ENCODE data around the gene PLB1.

Gene PLB1

DNA sequence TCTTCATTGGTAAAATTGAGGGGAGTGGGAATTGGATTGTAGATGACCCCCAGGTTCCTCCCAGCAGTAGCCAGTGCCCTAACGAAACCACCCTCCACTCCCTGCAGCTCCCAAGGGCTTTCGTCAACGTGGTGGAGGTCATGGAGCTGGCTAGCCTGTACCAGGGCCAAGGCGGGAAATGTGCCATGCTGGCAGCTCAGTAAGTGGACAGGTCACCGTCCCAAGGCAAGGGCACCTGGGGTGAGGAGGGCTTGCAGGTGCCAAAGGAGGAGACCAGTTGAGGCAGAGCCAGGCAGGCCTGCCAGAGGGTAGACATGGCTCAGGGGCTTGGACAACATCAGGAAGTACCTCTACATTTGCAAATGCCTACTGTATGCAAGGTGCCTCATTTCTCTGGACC is 133.1 kb downstream of the PLB1 start:
- DNase-seq (ENCODE audit: low read depth): no peak

DNA sequence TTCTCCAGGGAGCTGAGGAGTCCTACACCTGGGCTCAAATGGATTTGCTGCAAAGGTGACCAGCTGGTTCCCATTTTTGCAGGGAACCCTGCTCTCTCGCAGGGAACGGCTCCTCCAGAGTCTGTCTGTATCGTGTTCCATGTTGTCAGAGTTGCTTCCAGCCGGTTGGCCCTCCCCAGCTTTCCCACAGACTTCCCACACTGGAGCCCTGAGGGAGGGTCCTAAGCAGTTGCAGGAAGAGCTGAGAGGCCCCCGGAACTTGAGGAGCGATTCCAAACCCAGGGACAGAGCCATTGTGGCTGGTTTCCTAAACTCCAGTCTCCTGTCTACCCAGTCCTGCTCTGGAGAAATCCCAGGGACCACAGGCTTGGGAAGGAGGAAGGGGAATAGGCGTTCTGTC is 134.1 kb downstream of the PLB1 start:
- no peak for DNase-seq (ENCODE audit: low read depth)

DNA sequence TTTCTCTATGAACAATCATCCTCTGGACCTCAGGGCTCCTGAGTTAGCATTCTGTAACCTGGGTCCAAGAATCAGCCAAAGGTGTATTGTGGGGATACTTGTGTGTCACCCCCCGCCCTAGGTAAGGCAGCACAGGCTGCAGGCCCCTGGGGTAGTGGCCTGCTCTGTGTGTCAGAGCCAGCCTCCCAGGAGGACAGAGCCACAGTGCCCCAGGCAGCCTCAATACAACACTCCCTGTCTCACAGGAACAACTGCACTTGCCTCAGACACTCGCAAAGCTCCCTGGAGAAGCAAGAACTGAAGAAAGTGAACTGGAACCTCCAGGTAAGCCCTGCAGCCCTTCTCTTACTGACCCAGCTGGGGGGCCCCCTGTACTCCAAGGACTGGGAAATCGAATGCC is 134.5 kb downstream of the PLB1 start:
- DNase-seq (ENCODE audit: low read depth): no peak

DNA sequence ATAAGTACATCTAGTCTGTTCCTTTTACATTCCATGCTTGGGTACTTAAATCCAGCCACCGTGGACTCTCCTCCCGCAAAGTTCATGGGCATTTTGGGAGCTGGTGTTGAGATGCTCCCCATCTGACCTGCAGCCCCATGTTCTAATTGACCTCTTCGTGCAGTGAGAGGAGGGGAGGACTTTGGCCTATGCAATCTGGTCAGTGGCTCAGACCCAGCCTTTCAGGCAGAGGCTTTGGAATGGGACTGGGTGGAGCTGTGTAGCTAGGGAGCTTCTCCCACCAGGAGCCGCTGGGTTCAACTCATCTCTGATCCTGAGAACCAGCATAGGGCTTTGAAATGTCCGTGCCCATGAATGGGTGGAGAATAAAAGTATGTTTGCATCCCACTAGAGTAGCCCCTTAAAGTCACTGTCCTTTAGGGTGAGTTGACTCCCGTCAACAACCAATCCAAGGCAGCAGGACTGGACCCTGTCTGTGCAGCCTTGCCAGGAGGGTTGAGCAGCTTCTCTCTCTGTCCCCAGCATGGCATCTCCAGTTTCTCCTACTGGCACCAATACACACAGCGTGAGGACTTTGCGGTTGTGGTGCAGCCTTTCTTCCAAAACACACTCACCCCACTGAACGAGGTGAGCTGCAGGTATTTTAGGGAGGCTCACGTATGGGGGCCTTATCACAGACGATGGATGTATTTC is 135.8 kb downstream of the PLB1 start:
- no peak for DNase-seq (ENCODE audit: low read depth)

DNA sequence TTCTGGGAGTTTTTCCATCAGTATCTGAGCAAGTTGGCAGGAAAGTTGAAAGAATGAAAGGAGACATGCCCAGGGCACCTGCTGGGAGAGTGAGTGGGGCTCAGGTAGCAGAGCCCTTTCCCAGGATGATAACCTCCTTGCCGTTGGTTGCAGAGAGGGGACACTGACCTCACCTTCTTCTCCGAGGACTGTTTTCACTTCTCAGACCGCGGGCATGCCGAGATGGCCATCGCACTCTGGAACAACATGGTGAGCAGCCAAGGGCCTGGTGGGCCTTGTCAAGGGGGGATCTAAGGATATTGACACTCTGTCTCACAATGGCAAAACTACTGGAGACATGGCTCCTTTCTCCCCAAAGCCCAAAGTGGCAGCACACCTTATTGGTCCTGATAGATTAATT is 136.9 kb downstream of the PLB1 start:
- no peak for DNase-seq (ENCODE audit: low read depth)

DNA sequence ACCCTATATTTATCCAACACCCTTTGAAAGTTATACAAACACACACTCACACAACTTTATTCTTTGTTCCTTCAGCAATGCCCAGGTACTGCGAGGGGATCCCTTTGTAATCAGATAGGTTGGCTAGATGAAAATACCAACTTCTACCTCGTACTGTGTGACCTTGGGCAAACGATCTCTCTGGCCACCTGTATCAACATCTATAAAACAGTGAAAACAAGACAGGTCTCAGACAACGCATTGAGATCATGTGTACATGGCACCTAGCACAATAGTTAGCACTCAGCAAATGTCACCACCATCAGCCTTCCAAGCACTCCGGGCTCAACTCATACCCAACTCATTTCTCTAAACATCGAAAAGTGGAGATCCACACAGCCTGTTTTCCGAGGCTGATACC is 137.3 kb downstream of the PLB1 start:
- no peak for DNase-seq (ENCODE audit: low read depth)

DNA sequence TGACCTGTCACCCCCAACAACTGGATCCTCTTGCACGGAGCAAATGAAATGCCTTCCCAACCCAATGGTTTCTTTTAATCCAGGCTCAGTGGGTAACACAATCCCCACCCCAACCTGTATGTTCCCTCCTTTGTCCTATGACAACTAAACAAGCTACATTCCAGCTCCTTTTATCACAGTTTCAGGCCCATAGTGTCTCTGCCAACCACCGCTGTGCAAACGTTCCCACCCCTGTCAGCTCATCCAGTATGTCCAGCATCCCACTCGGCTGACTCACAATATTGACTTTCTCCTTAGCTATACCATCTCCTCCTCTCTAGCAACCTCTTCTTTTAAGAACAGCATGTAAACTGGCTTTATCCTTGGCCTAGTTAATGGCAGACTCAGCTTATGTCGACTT is 137.9 kb downstream of the PLB1 start:
- no peak for DNase-seq (ENCODE audit: low read depth)

DNA sequence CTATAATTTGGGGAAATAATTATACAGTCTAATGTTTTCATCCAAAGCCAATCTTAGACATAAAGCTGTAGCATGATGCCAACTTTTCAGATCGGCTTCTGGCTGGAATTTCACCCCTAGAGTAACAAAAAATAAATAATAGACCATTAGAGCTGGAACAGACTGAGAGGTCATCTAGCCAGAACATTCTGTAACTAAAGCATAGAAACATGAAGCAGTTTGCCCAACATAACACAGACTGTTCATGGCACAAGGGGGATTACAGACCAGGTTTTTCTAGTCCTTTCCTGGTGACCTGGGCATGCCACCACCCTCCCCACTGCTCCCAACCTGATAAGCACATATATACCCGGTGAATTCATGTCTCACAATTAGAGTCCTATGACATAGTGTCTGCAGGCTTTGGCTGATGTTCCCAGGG is 139.3 kb downstream of the PLB1 start:
- DNase-seq (ENCODE audit: low read depth): no peak

DNA sequence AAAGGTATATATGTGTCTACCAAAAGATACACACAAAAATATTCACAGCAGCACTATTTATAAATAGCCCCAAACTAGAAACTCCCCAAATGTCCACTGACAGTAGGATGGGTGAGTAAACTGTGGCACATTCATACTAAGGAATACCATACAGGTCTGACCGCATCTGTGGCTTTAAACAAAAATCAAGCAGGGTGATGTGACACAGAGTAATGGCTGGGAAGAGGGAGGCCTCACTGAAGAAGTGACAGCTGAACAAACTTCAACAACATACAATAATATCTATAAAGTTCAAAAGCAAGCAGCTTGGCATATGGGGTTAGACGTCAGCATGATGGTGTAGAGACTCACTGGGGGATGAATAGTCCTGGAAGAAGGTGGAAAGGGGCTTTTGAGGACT is 140.6 kb downstream of the PLB1 start:
- no peak for DNase-seq (ENCODE audit: low read depth)

DNA sequence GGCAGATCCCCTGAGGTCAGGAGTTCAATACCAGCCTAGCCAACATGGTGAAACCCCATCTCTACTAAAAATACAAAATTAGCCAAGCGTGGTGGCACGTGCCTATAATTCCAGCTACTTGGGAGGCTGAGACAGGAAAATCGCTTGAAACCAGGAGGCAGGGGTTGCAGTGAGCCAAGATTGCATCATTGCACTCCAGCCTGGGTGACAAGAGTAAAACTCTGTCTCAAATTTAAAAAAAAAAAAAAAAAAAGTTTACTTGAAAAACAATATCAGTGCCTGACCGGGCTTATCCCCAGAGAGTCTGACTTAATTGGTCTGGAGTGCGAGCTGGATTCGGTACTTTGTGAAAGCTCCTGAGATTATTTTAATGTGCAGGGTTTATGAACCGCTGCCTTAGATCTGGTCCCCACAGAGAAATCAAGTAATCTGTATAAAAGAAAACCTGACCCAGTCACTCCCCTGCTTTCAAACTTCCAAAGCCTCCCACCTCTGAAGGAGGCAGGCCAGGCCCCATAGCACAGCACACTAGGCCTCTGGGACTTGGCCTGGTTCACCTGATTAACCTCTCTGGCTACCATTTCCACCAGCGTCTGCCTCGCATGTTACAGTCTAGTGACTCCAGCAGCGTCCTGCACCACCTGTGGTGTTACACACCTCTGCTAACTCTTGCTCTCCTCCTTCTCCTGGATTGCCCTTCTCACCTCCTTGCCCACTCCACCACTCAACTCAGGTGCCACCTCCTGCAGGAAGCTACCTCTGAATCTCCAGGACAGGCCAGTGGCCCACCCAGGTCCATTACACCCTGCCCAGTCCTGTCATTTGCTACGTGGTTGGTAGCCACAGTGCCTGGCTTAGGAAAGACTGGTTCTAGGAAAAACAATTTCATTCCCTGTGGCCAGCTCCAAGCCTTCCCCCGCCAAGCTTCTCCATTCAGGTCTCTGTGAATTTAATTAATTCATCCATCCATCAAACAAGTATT is 141.5 kb downstream of the PLB1 start:
- no peak for DNase-seq (ENCODE audit: low read depth)

DNA sequence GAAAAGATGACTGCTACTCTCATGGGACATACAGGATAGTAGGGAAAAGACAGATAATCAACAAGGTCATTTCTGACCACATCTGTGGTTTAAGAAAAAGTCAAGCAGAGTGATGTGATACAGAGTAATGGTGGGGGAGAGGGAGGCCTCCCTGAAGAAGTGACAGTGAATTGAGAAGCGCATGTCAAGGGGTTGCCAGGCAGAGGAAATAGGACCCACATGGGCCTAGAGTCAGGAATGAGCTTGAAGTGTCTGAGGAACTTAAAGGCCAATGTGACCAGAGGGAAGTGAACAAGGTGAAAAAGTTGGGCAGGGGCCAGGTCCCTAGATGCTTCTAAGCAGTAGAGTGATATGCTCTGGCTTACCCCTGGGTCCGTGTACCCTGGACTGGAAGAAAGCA is 142.2 kb downstream of the PLB1 start:
- DNase-seq (ENCODE audit: low read depth): no peak

DNA sequence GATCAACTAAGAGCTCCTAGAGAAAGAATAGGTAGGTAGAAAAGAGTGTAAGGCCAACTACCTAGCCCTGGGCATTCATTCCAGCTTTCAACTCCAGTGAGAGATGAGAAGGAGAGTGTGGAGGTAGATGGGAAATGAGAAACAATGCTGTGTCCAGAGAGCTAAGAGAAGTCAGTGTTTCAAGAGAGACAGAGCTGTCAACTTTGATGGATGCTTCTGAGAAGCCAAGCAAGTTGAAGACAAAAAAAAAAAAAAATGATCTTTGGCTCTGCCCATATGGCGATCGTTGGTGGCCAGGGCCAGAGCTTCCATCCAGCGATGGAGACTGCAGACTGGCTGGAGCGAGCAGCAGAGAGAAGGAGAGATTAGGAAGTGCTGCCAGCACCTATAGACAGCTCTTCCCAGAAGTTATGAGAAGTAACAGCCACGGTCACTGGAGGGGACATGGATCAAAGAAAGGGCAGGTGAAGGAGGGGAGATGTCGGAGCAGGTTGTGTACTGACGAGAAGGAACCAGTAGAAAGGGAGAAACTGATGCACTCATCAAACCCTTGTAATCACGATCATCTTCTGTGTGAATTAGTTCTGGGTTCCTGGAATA is 143.3 kb downstream of the PLB1 start:
- no peak for DNase-seq (ENCODE audit: low read depth)

DNA sequence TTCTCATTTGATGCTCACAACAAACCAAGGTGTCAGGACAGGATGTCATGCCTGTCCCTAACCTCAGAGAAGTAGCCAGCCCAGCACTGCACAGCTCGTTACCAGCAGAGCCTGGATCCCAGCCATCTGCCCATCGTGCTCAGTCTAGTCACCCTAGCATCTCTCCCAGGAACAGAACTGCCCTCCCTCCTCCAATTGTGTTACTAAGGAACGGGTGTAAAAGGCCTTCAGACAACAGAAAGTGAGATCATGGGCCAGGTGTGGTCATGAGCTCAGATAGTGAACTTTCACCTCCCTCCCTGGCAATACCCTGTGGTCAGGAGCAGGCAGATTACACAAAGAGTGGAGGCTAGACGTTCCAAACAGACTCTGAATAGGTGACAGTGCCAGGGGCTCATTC is 144.0 kb downstream of the PLB1 start:
- DNase-seq (ENCODE audit: low read depth): no peak

DNA sequence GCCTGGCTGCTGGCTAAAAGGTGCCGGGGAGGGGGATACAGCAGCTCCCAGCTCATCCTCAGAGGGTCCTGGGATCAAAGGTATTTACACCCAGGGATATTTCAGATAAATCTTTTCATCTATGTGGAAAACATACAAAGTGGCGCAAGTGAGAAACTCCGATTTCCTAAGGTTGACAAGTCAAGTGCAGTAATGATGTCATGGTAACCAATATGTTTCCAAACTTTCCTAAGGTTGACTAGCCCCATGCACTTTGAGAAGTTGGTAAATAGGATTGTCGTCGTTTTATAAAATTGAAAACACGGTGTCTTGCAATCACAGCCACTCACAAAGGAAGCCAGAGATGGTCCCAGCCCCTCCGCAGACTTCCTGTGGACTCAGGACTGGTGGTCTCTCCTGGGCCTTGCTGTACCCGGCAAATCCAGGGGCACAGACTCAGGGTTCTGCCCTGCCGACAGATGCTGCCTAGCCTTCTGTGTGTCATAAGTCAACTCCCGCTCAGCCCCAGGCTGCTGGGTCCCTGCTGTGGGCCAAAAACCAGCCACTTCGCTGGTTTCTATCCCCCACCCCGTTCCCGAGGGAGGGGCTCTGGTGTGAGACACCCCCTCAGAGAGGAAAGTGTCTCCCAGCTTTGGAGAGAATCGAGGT is 144.5 kb downstream of the PLB1 start:
- no peak for DNase-seq (ENCODE audit: low read depth)

DNA sequence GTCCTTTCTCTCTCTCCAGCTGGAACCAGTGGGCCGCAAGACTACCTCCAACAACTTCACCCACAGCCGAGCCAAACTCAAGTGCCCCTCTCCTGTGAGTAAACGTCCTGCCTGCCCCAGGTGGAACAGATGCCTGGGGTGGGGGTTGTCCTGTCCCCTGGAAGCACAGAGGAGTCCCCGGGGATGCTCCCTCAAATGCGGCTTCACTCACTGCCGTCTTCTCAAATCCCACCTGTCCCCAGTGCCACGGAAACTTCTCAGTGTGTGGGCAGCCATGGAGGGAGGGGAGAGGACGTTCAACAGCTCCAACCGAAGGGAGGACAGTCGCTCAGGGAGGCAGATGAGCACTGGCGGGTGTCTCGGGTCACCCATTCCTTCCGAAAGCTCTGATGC is 145.0 kb downstream of the PLB1 start:
- no peak for DNase-seq (ENCODE audit: low read depth)

DNA sequence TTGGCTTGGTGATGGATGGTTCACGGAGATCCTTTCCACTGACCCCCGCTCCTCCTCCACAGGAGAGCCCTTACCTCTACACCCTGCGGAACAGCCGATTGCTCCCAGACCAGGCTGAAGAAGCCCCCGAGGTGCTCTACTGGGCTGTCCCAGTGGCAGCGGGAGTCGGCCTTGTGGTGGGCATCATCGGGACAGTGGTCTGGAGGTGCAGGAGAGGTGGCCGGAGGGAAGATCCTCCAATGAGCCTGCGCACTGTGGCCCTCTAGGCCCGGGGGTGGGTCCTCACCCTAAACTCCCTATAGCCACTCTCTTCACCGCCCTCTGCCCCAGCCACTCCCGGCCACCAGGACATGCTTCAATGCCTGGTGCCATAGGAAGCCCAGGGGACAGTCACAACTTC is 146.9 kb downstream of the PLB1 start:
- DNase-seq (ENCODE audit: low read depth): no peak

DNA sequence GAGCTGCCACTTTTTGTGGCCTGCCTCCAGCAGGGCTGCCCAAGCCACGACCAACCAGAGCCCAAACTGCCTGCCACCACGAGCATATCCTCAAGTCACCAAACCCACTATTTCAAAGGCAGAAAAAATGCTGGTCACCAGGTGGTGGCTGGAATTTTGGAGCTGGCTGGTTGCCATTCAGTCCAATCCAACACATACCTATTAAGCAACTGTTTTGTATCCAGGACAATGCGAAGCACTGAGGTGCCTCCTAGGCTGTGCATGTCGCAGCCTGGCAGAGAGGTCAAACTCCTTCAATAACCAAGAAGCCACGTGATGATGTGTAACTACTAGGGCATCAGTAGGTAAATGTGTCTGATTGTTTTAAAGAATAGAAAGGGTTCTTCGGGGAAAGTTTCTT is 147.5 kb downstream of the PLB1 start:
- DNase-seq (ENCODE audit: low read depth): no peak

DNA sequence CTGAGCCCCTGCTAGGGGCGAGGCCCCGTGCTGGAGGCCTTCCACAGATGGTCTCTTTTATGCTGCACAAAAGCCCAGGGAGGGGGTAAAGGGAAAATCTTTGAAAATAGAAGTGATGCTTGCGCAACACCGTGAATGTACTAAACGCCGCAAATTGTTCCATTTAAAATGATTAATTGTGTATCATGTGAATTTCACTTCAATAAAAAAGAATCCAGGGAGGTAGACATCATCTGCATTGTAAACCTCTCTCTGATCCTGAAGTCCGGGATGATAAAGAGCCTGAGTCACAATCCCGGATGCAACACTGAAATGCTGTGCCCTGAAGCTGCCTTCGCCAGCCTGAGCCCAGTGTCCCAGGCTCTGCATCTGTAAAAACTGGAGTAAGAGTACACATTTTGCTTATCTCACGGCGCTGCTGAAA is 148.1 kb downstream of the PLB1 start:
- DNase-seq (ENCODE audit: low read depth): no peak

DNA sequence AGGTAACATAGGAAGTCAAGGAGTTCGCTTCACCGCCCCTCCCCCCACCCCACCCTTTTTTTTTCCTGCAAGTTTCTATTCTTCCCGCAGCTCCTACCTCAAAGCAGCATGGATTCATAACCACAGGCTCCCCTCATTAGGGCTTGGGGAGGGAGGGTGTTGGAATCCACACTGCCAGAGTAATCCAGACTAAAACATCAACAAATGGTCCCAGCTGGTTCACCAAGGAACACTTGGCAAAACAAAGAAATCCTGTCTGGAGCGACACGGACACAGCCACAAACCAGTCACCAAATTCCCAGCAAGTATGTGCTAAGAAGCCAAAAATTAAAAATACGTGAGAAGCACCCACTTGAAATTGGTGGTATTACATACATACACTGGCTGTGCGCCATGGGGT is 148.9 kb downstream of the PLB1 start:
- no peak for DNase-seq (ENCODE audit: low read depth)

DNA sequence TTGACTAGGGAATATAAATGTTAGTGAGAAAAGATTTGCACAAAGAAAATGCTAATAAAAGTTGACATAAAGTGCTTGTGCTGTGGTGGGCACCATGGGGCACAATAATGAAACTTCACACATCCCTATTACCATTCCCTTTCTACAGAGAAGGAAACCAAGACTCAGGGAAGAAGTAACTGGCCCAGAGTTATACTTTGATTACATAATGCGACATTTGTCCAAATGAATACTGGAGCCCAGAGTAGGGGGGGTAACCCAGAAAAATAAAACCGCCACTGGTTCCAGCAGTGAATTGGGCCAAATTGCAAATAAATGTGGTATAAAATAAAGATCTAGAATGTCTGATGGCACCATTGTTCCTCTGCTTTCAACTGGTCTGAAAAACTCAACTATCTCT is 149.7 kb downstream of the PLB1 start:
- no peak for DNase-seq (ENCODE audit: low read depth)

DNA sequence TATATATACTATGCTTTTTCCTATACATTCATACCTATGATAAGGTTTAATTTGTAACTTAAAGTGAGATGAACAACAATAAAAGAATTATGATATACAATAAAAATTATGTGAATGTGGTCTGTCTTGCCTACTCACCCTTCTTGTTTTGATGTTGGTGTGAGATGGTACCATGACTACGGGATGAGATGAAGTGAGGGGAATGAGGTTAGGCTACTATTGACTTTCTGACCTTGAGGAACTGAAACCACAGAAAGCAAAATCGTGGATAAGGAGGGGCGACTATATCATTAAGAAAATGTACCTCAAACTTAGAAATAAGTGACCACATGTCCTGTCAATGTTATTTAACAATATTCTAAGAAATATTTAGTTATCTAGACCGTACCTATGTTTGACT is 151.8 kb downstream of the PLB1 start:
- DNase-seq (ENCODE audit: low read depth): no peak

DNA sequence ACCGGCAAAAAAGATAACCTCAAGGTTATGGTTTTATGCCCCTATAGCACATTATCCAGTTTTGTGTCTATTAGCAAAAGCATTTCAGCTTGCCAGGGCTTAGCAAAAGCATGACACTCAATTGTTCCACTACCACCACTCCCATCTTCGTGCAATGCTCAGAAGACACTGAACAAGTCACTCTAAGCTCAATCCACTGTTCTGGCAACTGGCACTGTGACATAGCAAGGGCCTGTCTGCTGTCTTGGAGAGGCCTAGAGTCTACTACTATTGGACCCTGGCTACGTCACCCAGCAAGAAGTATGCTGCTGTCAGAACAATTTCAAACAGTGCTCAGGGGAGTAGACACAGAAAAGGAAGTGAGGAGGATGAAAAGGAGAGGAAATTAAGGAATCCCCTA is 152.3 kb downstream of the PLB1 start:
- no peak for DNase-seq (ENCODE audit: low read depth)

All from activated gamma-delta T cell treated with anti-CD3 and anti-CD28 coated beads, Interleukin-2, amount 50 U/mL, for 16 hours (primary cell).